HCT116 (cell line): ENCODE measurements around the gene SERPINA3. TPM values are rescaled to one million over a fixed set of nuclear protein-coding genes. Genes with fewer than 3 reads are reported as not detected.

Experiments
- total RNA-seq: library from RNA; stranded (reverse); gene quantifications from one replicate; pipeline ENCODE4 v1.2.1, GENCODE V29; 2021; ENCODE audit not compliant: unreplicated experiment

SERPINA3 gene
- total RNA-seq, 1 experiment from 2014 or later: 4.3 TPM

Other genes starting within 250 kb of the SERPINA3 start
- gene SERPINA2, start 245.7 kb upstream of the SERPINA3 start, total RNA-seq: not detected
- gene SERPINA1, start 223.8 kb upstream of the SERPINA3 start, total RNA-seq: 9.1 TPM
- not detected for gene SERPINA11, start 159.6 kb upstream of the SERPINA3 start, total RNA-seq
- not detected for gene SERPINA9, start 136.2 kb upstream of the SERPINA3 start, total RNA-seq
- not detected for gene SERPINA12, start 102.9 kb upstream of the SERPINA3 start, total RNA-seq
- gene SERPINA4, start 50.9 kb upstream of the SERPINA3 start, total RNA-seq: 0.17 TPM
- 3.0 TPM for gene SERPINA5, start 31.0 kb upstream of the SERPINA3 start, total RNA-seq
- gene GSC, start 157.7 kb downstream of the SERPINA3 start, total RNA-seq: not detected